AG04450 (cell line): ENCODE data around the gene MAD1L1. TPM values are rescaled to one million over a fixed set of nuclear protein-coding genes. Genes with fewer than 3 reads are reported as not detected.
A peak's percentile ranks its signal among the peaks of the same experiment; 100 is the strongest.

Experiments used
- CTCF ChIA-PET: fragments of 300-600, 350-600 bp; formaldehyde crosslinking; extraction: SDS; loops from one replicate; lab custom pipeline; 2022; ENCODE audit warnings: antibody characterized with exemption, inconsistent platforms; lab: Charles Lee
- POLR2A ChIA-PET: fragments of 350-600 bp; formaldehyde crosslinking; extraction: SDS; loops from one replicate; lab custom pipeline; 2021; ENCODE audit warnings: antibody characterized with exemption, inconsistent platforms; lab: Yijun Ruan, JAX
- DNase-seq: peaks from one replicate; pipeline ENCODE4 v3.0.0-alpha.2; 2011; ENCODE audit warnings: low read depth, low spot score
- H3K27ac ChIP-seq: one replicate; pipeline ENCODE4 v1.5.1; 2012; ENCODE audit warnings: low read depth, low read length, control low read depth
- H3K27me3 ChIP-seq: one replicate; pipeline ENCODE4 v1.6.0; 2012; ENCODE audit warnings: low read length; ENCODE audit not compliant: control insufficient read depth, insufficient read depth
- H3K4me3 ChIP-seq: 2 replicates; pipeline ENCODE4 v1.5.1; 2011; ENCODE audit warnings: mild to moderate bottlenecking, low read depth, low read length, control low read depth
- H3K9me3 ChIP-seq: 2 replicates; pipeline ENCODE4 v1.5.1; 2012; ENCODE audit warnings: low read length; ENCODE audit not compliant: control insufficient read depth, insufficient read depth
- polyA plus RNA-seq: library from polyadenylated mRNA; depleted of rRNA; stranded (reverse); fragments of >200 nt; gene quantifications from 2 replicates; pipeline ENCODE4 v1.2.3, GENCODE V29; 2011
- TF ChIP-seq, protein P1 (sequence below): IDR thresholded peaks from 2 replicates; pipeline ENCODE4 v1.5.1; 2011; ENCODE audit warnings: low read depth, low read length, control low read depth, inconsistent platforms

MAD1L1 gene
- polyA plus RNA-seq, 1 experiment = 11.9 TPM

DNA sequence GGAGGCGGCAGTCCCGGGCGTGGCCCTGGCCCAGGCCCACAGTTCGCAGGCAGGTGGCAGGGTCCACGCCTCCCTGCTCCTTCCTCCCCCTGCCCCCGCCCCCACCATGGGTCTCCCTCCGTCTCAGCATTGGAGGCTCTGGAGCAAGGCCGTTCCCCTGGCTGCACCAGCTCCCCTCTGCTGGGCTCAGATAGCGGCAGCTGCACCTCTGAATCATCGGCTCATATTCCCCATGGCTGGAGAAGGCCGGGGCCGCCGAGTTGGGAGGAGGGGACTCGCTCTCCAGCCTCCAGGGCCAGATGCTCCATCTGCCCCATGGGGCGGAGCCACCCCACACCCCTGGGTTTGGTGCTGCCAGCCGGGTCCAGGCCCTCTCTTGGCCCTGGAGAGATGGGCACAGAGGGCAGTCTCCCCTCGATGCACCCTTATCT is 417.7 kb downstream of the MAD1L1 start:
- Histone ChIP-seq H3K9me3 (no peaks in the 10 kb centered on the region; the same call in 1 of the 2 replicates), H3K4me3 (no peak overlapping the region), H3K27me3 (no peaks in the 10 kb centered on the region), H3K27ac (no peak overlapping the region)
- CTCF ChIA-PET = no interaction called here
- POLR2A ChIA-PET = no interaction called here
- TF ChIP-seq, protein P1, sequence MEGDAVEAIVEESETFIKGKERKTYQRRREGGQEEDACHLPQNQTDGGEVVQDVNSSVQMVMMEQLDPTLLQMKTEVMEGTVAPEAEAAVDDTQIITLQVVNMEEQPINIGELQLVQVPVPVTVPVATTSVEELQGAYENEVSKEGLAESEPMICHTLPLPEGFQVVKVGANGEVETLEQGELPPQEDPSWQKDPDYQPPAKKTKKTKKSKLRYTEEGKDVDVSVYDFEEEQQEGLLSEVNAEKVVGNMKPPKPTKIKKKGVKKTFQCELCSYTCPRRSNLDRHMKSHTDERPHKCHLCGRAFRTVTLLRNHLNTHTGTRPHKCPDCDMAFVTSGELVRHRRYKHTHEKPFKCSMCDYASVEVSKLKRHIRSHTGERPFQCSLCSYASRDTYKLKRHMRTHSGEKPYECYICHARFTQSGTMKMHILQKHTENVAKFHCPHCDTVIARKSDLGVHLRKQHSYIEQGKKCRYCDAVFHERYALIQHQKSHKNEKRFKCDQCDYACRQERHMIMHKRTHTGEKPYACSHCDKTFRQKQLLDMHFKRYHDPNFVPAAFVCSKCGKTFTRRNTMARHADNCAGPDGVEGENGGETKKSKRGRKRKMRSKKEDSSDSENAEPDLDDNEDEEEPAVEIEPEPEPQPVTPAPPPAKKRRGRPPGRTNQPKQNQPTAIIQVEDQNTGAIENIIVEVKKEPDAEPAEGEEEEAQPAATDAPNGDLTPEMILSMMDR = no peak
- DNase-seq = no peak

DNA sequence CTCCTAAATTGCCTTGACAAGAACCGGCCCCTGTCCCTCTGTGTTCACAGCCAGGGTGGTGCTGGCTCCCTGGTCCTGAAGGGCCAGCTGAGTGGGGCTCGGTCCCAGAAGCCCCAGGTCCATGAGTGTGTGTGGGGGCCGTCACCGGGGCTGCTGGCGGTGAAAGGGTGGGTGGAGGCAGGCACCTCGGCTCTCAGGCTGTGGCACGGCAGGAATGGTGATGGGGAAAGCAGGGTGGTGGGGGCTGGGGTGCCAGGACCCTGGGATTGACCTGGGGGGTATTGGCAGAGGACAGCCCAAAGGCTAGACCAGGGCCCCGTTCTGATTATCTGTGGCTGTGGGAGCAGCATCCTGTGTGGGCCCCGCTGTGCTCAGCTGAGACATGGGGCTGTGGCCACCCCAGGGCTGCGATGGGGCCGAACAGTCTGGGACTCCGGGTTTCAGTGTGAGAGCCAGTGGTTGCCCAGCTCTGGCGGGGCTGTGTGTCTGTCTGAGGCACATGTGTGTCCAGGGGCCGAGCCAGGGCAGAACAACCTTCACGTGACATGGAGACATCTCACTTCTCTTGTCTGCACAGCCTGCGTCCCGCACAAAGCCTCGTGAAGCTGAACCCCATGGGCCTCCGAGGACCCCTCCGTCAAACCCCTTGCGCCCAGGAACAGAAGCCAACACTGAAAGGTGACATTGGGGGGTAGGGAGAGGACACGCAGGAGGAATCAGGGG is 418.5 kb downstream of the MAD1L1 start:
- DNase-seq = no peak
- Histone ChIP-seq H3K27me3 (no peaks in the 10 kb centered on the region), H3K9me3 (no peaks in the 10 kb centered on the region; the same call in 1 of the 2 replicates), H3K27ac (no peak overlapping the region), H3K4me3 (no peak overlapping the region)
- CTCF ChIA-PET = no interaction called here
- TF ChIP-seq, protein P1 = no peak
- POLR2A ChIA-PET = no interaction called here

DNA sequence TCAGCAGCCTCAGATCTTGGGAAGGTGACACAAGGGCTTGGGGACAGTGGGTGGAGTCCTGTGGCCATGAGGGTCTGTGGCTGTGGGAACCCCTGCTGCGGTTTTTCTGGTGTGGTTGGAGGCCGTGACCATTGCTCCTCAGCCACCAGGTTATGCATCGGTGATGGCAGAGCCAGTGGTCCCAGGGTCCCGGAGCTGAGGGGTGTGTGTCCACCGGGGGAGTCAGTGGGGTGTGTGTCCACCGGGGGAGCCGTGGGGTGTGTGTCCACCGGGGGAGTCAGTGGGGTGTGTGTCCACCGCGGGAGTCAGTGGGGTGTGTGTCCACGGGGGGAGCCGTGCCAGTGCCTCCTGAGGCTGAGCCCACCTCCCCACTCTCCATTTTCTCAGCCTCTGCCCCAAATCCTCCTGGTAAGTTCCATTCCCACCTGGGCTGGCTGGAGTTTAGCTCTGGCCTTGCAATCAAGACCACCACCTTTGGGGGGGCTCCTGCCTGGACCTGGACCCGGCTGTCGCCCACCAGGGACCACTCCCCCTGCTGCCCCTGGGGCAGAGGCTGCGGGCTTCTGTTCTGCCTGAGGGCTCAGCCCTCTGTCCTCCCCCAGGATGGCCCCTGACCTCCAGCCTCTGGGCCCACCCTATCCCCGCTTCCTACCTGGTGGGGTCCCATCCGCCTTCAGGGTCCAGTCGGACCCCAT is 419.2 kb downstream of the MAD1L1 start:
- CTCF ChIA-PET = no interaction called here
- Histone ChIP-seq H3K9me3 (no peaks in the 10 kb centered on the region; the same call in 1 of the 2 replicates), H3K27me3 (no peaks in the 10 kb centered on the region), H3K27ac (no peak overlapping the region), H3K4me3 (no peak overlapping the region)
- TF ChIP-seq, protein P1 = no peak
- POLR2A ChIA-PET = no interaction called here
- DNase-seq = no peak

DNA sequence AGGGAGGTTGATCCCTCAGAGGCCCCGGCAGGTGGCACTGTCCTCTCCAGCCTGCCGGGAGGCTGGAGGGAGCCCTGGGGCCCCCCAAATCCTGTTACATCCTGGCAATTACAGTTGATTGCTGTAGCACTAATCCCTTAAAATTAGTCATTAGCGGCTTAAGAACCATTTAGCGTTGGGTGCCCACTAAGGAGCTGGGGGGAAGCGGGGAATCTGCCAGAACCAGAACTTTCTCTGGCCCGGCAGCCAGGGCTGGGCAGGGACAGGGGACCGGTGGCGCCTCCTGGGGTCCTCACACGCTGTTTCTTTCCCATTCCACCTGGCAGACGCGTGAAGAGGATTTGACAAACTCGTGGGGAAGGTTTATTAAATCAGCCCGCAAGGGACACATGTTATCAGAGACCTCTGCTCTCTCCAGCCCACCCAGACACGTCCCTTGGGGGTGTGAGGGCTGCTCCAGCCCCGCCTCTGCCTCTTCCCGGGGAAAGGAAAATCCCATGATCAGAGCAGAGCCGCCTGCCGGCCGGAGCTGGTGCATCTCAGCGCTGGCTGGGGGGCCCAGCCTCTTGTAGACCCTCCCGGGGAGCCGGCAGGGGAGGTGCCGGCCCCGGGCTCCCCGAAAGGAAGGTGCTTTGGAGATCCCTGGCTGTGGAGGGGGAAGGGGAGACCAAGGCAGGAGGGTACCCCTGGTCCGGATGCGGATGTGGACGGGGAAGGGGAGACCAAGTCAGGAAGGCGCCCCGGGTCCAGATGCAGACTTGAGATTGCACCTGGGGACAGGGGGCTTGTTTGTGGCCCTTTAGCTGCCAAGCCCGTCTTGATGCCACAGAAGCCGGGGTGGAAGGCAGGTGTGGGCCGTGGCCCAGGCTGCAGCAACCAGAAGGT is 420.0 kb downstream of the MAD1L1 start:
- TF ChIP-seq, protein P1 = peak; percentile 15
- no peak for DNase-seq
- Histone ChIP-seq H3K27ac (peak overlapping the region; percentile 11), H3K27me3 (no peaks in the 10 kb centered on the region), H3K9me3 (no peaks in the 10 kb centered on the region; the same call in 1 of the 2 replicates), H3K4me3 (no peak overlapping the region)
- ChIA-PET POLR2A (interaction anchor here (0.6 kb wide), 1 partner anchor 150 kb away, joined by 3 read pairs; no protein-coding TSS in a partner anchor), CTCF (no interaction called here)
